Renal pelvis (tissue), 4 donors: Measurements from ENCODE around the gene LTB4R2. TPM values are rescaled to one million over a fixed set of nuclear protein-coding genes. Genes with fewer than 3 reads are reported as not detected.
"Not testable (repeated sequence)": the region's sequence is repeated elsewhere in the genome, so short reads cannot be mapped to it uniquely, and the experiment has no call there.

Source experiments
- DNase-seq: peaks from one replicate; pipeline ENCODE4 v3.0.0-alpha.2; 2013
- polyA plus RNA-seq, 3 donors: library from polyadenylated mRNA; unstranded; fragments of 120-200 nt; gene quantifications; one replicate each; pipeline ENCODE4 v1.2.1, GENCODE V29; 2013; ENCODE audit not compliant: insufficient read length in 3 of 3

The LTB4R2 gene
- polyA plus RNA-seq, 3 donors, result 3.2 to 5.3 (median 4.4) TPM

DNA sequence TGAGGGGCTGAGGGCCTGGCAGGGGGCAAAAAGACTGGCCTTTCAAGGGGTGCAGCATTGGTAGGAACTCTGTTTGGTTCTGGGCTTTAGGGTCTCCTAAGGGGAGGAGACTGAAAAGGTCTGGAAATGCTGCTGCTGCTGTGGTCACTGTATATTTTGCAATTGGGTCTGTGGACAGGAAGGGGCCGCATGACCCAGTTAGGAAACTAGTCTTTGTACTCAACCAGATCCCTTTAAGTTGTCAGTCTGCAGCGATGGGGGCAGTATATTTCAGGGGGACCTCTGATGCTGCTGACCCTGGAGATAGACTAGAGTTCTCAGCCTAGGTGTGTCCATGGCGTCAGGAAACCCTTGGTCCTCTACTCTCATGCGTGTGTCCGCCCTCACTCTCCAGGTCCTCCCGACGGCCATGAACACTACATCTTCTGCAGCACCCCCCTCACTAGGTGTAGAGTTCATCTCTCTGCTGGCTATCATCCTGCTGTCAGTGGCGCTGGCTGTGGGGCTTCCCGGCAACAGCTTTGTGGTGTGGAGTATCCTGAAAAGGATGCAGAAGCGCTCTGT, 5.4 kb downstream of the LTB4R2 start:
- no peak for DNase-seq

DNA sequence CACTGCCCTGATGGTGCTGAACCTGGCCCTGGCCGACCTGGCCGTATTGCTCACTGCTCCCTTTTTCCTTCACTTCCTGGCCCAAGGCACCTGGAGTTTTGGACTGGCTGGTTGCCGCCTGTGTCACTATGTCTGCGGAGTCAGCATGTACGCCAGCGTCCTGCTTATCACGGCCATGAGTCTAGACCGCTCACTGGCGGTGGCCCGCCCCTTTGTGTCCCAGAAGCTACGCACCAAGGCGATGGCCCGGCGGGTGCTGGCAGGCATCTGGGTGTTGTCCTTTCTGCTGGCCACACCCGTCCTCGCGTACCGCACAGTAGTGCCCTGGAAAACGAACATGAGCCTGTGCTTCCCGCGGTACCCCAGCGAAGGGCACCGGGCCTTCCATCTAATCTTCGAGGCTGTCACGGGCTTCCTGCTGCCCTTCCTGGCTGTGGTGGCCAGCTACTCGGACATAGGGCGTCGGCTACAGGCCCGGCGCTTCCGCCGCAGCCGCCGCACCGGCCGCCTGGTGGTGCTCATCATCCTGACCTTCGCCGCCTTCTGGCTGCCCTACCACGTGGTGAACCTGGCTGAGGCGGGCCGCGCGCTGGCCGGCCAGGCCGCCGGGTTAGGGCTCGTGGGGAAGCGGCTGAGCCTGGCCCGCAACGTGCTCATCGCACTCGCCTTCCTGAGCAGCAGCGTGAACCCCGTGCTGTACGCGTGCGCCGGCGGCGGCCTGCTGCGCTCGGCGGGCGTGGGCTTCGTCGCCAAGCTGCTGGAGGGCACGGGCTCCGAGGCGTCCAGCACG, 6.1 kb downstream of the LTB4R2 start:
- no peak for DNase-seq

DNA sequence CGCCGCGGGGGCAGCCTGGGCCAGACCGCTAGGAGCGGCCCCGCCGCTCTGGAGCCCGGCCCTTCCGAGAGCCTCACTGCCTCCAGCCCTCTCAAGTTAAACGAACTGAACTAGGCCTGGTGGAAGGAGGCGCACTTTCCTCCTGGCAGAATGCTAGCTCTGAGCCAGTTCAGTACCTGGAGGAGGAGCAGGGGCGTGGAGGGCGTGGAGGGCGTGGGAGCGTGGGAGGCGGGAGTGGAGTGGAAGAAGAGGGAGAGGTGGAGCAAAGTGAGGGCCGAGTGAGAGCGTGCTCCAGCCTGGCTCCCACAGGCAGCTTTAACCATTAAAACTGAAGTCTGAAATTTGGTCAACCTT, 6.6 kb downstream of the LTB4R2 start:
- DNase-seq, result no peak

DNA sequence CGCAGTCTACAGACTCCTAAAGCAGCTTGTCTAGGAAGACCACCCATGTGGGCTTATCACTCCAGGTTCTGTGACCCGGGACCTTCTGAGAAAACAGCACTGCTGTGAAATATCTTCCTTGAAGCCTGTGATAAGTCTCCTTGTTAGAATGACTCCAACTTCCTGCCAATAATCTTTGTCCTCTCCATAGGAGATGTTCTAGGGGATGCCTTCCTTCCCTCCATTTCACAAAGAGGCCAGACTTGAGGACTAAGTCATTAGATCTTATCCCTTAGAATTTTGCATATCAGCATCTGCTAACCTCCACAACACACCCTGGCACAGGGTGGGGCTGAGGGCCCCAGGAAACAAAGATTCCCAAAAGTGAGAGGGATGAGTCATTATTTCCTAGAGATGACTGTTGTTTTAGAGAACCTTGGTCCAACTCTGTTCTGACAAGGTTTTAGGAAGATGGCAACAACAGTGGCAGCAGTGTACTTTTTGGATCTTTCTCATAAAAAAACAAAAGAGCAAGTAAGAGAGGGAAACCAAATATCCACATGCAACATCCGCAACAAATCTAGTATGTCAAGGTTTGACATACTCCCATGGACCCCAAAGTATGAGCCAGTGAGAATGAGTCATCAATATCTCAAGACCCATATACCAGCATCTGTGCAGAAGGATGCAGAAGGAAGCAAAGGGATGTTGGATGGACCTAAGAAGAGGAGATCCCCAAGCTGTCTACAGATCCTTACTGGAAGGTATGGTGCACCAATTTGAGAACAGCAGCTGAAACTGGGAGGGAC, 7.4 kb downstream of the LTB4R2 start:
- no peak for DNase-seq

DNA sequence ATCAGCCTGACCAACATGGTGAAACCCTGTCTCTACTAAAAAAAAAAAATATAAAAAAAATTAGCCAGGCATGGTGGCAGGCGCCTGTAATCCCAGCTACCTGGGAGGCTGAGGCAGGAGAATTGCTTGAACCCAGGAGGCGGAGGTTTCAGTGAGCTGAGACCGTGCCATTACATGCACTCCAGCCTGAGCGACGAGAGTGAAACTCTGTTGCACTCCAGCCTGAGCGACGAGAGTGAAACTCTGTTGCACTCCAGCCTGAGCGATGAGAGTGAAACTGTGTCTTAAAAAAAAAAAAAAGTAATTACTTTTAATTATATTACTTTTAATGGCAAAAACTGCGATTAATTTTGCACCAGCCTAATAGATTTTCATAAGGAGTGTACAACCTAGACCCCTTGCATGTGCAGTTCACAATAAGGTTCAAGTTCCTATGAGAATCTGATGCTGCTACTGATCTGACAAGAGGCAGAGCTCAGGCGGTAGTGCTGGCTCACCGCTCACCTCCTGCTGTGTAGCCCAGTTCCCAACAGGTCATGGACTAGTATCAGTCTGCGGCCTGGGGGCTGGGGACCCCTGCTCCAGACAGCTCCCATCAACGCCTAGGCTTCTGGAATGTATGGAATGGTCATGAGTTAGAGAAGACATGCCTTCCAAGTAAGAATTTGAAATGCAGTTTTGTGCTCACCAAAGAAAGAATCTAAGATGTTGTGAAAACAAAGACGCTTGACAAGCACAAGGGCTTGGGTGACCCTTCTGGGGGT, 11.5 kb downstream of the LTB4R2 start:
- no peak for DNase-seq

DNA sequence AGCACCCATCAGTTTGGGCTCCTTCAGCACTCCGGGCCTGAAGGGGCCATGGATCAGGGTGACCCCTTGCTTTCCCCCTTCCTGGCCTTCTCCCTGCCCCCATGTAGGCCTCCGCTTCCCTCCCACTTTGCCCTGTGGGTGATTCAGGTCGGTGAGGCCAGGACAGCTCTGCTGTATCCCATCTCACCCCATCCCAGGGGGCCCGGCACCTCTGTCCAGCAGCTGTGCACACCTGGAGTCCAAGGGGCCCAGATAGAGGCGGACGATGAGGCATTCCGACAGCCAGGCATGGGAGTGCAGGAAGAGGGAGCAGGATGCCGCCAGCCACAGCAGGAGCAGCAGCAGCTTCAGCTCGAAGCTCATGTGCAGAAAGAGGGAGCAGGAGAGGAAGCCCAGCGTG, 12.7 kb downstream of the LTB4R2 start:
- no peak for DNase-seq

DNA sequence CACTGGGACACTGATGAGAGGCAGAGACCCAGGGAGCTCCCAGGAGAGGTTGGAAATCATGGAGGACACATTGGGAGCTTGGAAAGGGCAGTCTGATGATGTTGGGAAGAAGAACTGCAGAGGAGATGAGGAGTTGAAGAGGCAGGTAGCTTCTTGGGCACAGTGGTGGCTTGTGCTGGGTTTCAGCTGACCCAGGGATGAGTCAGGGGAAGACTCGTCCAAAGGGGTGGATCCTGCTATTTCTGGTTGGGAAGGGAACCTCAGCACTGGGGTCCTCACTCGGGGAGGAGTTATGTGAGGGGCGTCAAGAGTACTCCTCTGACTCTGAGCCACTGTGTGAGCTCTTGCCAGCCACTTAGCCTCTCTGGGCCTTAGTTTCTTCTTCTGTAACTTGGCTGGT, 13.4 kb downstream of the LTB4R2 start:
- no peak for DNase-seq

DNA sequence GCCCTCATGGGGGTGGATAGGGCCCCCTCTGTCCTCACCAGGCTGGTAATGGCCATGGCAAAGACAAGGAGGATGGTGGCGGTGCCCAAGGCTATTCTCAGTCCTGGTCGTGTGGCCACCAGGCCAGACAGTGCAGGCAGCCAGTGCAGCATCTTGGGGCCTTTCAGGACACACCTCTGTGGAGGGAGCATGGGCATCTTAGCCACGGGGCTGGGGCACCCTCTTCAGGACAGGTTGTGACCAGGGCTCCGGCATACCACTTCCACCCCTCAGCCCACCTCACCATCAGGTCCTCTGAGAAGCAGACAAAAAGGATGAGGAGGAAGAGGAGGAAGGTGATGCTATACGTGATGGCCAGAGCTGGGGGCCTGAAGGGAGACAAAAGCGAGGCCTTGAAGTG, 14.1 kb downstream of the LTB4R2 start:
- no peak for DNase-seq

DNA sequence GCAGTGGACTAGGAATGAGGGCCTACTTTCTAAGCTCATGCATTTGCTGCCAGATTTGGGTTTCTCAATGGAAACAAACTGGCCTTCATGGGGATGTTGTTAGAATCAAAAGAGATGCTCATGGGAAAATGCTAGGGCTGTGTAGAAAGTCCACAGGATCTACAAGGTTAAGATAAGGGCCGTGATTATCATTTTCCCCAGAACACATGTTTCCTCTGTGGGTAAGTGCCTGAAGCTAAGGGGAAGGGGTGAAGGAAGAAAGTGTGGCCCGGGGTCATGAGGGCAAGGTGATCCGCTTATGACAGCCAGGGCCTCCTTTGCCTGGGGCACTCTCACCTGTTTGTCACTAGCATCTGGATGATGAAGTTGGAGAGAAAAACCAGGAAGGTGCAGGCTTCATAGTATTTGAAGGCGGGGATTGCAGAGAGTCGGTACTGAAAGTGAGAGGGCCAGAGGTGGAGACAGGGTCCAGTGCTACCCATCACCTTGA, 15.1 kb downstream of the LTB4R2 start:
- no peak for DNase-seq

DNA sequence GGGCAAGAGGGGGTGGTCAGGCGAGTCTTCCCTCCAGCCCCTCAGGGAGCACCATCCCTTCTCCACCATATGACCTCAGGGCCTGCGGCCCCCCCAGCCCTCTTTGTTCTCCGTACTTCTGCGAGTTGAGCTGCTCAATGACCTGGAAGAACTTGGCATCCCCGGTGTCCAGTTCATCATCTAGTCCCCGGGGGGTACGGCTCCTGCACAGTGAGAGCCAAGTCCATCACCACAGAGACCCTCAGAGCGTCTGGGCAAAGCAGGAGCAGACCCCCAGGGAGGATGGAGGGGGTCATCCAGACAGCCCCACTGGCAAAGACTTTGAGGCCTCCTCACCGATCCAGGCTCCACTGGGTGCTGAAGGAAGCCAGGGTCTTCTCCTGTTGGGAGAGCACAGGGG, 16.0 kb downstream of the LTB4R2 start:
- no peak for DNase-seq

DNA sequence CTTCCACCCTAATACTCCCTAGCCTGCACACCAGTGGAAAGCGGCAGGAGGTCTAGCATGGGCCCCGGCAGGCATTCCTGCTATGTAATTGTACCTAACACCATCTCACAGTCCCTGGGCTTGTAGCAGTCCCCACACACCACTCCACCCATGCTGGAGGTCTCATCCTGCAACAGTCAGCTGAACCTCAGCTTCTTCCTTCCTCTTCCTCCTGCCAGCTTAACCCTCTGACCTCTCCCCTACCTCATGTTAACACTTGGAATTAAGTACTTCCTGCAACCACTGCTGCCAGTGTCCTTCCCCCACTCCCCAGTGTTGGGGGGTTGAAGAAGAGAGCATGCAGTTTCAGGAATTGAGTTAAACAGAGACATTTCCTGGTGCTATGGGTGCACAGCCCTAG, 17.4 kb downstream of the LTB4R2 start:
- no peak for DNase-seq

DNA sequence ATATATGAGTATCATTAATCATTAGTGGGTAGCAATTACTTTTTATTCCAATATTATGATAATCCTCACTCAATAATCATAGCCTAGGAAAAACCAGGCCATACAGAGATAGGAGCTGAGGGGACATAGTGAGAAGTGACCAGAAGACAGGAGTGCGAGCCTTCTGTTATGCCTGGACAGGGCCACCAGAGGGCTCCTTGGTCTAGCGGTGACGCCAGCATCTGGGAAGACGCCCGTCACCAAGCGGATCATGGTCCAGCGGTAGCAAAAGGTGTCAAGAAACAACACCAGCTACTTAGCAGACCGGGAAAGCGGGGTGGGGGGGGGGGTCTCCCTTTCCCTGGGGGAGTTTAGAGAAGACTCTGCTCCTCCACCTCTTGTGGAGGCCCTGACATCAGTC, 18.0 kb downstream of the LTB4R2 start:
- not testable (repeated sequence) for DNase-seq

DNA sequence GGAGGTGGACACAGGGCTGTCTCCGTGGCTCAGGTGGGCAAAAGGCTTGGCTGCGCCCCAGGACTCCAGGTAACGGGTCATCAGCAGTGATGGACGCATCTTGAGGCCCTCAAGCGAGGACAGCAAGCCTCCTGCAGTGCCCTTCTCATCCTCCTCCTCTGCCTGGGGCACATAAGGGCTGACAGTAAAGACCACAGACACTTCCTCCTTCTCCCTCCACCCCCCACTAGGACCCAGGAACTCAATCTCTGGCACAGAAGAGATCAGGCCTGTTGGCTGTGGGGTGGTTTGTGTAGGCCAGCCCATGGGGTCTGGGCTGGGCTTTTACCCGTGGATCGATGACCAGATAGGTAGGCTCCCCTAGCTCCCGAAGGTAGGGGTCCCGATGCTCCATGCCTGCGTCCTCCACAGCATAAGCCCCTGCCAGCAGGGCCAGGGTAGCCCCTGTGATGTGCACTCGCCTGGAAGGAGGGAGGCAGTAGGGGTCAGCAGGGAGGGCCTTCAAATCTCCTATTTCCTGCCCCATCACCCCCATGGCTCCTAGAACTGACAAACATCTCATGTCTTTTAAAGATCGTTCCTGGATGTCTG, 19.2 kb downstream of the LTB4R2 start:
- no peak for DNase-seq

DNA sequence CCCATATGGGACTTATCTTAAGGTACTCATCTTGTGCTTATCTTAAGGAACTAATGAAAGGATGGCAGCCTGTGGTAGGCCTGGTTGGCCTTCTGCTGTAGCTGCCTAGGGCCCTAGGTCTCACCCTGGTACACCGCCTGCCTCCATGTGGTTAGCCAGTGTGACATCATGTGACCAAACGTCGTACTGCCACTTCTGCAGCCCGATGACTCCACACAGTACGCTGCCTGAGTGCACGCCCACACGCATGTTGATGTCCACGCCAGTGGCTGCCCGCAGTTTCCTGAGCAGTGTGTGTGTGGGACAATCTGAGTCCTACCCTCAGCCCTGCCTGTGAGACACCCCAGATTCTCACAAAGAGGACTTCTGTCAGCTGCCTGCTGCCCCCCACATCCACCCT, 19.8 kb downstream of the LTB4R2 start:
- DNase-seq, result no peak

DNA sequence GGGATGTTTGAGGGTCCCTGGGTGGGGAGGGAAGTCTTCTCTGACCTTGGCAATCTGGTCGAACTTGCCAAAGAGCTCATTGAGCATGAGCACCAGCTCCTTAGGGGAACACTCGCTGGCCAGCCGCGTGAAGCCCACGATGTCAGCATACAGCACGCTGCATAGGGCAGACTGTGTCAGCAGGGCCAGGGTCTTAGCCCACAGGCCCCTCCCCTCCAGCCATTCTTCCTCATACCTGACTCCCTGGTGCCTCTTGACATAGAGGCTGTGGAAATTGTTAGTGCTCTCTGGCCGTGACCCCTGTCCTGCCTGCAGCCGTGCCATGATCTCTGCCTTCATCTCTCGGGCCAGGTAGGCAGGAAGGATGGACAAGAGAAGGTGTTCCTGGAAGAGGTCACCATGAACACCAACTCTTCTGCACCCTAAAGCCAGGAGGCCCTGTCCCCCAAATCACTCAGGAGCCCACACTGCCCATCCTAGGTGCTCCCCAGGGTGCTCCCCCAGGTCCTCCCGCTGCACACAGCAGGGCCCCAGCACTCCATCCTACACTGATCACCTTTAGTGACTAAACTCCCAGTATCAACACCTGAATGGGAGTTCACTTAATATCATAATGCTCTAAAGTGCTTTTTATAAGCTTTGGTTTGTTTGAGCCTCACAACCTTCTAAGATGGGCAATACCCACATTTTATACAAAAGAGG, 21.2 kb downstream of the LTB4R2 start:
- DNase-seq, result no peak

DNA sequence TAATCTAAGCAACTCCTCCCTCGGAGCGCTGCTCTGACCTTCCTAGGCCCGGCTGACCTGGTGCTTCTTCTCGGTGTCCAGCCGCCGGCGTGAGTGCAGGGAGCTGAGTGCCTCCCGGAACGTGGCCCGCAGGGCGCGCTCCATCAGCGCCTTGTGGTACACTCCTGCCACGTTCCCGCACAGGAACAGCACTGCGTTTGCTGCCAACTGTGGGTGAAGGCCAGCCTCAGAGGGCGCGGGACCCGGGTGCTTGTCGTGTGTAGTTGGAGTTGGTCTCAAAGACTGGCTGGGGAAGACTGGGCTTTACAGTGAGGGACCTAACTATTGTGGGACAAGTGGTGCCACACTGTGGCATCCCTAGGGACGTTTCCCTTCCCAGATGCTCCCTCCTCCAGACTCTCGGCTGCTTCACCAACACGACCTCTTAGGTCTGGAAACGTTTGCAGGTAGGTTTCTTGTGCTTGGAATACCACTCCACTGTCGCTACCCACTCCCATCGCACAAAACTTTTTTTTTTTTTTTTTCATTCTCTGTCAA, 21.9 kb downstream of the LTB4R2 start:
- no peak for DNase-seq

DNA sequence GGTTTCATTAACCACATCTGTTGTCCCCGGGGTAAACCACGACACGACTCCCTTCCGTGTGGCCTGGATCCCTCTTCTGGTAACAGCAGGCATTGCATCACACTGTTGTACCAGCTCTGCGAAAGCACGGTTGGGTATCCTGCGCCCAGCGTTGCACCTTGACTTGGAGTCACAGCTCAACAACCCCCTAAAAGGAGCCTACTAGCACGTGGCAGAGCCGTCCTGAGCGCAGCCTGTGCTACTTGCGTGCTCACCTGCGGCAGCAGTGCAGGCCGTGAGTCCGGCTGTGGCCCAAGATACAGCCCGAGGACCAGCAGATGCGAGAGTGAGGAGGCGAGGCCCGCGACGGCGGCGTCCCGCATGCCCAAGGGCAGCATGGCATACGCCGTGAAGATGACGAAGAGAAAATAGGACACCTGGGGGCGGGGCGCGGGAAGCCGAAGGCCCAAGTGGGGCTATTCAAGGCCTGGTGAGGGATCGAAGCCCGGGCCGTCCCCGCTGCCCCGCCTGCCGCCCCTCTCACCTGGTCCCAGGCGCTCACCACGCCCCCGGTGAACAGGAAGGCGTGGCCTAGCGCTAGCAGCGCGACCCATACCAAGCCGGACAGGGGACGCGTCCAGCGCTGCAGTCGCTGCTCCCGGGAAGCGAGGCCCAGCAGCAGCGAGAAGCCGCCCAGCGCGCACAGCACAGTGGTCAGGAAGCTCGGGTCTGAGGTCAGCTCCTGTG, 22.5 kb downstream of the LTB4R2 start:
- DNase-seq, result peak; percentile 72

DNA sequence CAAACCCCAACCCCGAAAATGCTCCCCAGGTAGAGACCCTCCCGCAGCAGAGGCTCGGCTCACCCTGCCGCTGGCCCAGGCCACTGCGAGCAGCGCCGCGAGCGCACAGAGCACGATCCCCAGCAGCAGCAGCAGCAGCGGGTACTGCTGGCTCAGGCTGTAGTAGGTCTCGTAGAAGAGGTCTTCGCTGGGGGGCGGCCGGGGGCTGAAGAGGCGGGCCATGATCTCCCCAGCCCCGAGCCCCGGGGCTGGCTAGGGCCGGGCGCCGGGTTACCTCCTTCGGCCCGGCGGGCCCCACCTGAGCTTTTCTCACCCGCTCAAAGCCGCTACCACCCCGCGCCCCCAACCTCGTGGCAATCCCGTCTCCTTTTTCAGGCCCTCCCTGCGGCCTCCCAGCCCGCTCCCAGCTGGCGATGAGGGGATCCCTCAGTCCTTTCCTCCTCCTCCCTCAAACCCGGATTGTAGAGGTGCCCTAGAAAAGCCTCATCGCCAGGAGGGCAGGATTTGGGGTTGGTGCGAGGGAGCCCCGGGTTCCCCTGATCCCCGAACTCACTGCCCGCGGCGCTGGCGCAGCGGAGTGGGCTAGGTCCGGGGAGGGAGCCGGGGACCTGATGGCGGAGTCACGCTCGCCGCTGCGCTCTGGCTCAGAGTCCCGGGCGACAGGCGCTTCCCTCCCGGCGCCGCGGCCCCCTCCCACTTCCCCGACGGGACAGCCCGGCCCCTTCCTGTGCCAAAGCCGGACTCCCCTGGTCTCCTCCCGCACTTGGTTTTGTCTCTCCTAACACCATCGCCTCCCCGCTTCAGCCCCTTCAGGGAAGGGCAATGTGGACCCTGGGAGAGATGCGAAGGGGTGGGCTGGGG, 24.7 kb downstream of the LTB4R2 start, which contains the start of gene ADCY4:
TSS of gene ADCY4 (minus strand) at position 641 of the 861 bp plus-strand sequence. CDS start at position 222, 419 bp downstream.
- DNase-seq, result no peak
